Activated CD8-positive, alpha-beta memory T cell treated with anti-CD3 and anti-CD28 coated beads for 24 hours (primary cell): ENCODE data around the gene FAM13B.
"Not testable (repeated sequence)": the region's sequence is repeated elsewhere in the genome, so short reads cannot be mapped to it uniquely, and the experiment has no call there.

Experiments
- DNase-seq: peaks from one replicate; pipeline ENCODE4 v3.0.0-alpha.2; 2020

The FAM13B gene

DNA sequence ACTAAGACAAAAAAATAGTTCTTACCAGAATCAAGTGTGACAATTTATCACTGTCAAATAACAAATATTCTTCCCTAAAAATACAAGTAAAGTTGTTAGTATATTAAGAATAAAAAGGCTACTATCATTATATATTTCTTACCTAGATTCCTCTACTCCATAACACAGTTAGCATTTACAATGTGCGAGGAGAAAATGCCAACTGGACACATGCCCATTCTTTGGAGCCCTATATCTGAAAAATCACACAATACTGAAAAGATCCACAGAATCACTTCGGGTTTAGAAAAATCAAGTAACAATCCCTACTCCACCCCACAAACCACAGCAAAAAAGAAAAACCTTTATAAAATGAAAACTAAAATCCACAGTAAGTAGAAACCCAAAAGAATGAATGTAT is 72.7 kb downstream of the FAM13B start:
- no peak for DNase-seq

DNA sequence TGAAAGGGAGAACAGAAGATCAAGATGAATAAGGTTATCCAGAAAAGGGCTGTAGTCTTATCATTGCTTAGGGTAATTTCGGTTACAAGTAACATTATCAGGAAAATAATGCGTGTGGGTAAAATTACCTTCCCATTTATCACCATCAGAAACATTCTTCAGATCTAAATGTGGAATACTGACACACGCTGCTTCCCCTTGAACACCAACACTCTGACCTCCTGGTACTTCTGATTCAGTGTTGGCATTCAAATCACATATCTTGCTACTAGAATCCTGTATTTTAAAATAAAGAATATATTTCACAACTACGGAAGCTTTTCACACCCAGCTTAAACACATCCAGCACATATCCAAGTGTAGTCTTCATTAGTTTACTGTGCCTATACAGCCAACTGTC is 73.4 kb downstream of the FAM13B start:
- no peak for DNase-seq

DNA sequence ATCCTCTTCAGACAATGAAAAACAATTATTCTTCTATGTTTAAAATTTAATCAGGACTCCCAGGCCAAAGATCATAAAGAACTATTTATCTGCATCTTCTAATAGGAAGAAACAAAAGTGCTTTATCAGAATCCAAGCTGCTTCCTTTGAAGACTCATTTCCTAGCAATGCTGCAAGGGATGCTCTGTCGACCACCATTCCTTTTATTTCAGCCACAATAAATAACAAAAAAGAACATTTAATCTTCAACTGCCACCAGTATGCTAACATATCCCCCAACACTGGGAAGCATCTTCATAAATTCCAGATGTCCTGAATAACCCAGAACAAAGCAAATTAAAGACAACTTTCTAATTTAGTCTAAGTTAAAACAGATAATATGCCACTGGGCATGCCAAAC is 74.9 kb downstream of the FAM13B start:
- no peak for DNase-seq

- DNase-seq = no peak
Observed at GRCh38 chr5:137954131-137954879, 78.6 kb downstream of the FAM13B start.

DNA sequence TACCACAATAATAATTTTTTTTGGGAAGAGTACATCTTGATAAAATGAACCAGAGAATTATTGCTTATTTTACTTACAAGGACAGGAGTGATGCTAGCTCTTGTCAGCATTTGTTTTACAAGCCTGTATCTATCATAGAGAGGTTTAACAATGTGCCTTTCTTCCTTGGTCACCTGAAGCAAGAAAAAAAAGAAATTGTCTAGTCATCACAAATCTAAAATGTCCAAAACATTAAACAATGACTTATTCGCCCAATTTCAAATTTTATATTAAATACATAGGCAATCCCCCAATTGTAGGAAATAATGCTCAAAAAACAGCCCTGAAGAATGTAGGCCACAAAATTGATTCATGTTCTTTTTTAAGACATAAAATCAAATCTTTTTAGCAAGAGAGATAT is 87.1 kb downstream of the FAM13B start:
- no peak for DNase-seq

DNA sequence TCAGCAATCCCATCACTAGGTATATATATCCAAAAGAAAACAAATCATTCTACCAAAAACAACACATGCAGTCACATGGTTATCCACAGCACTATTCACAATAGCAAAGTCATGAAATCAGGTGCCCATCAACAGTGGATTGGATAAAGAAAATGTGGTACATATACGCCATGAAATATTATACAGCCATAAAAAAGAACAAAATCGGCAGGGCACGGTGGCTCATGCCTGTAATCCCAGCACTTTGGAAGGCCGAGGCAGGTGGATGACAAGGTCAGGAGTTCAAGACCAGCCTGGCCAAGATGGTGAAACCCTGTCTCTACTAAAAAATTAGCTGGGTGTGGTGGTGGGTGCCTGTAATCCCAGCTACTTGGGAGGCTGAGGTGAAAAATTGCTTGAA is 88.6 kb downstream of the FAM13B start:
- DNase-seq = not testable (repeated sequence)

GRCh38 chr5:137939331-137939730 is 93.5 kb downstream of the FAM13B start:
- no peak for DNase-seq

- no peak for DNase-seq
Observed at GRCh38 chr5:137938751-137939143, 94.1 kb downstream of the FAM13B start.

DNA sequence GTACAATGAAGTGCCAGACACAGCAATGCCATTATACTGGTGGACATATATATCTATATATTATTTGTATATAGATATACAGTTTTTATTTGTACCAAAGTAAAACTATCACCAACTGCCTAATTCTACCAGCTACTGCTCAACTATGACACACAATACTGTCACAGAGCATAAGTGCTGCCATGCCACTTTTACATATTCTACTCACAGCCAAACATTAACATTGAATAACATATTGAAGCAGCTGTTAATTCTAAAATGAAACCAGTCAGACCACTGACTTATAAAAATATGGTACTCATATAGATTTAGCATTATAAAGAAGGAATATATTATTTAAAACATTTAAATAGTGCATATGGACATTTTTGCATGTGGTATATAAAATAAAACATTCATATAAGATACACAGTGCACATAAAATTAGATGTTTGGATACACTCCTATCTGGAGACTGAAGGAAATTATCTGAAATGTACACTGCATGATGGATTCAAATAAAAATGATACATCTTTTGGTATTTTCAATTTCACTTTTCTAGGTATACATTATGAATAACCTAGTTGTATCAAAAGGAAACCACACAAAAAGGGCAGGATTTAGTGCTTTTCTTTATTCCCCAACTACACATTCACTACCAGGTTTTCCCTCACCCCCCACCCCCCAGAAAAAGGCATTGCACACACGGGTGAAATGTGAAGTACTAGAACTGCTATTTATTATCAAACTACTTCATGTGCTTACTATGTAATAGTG is 94.7 kb downstream of the FAM13B start:
- no peak for DNase-seq

DNA sequence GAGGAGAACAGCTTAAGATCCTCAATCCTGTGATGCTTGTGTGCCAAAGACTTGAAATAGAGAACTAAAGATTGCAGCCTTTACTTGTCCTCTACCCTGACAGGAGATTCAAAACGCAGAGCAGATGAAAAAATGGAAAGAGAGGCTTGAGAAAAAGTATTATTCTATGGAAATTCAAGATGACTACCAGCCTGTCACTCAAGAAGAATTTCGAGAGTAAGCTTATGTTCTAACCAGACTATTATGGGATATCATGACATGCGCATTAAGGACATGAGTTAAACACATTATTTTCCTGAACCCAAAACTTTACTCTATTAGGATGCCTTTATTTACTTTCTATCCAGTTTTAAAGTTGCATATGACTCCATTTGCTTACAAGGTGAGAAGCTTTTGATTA is 97.2 kb downstream of the FAM13B start:
- no peak for DNase-seq

DNA sequence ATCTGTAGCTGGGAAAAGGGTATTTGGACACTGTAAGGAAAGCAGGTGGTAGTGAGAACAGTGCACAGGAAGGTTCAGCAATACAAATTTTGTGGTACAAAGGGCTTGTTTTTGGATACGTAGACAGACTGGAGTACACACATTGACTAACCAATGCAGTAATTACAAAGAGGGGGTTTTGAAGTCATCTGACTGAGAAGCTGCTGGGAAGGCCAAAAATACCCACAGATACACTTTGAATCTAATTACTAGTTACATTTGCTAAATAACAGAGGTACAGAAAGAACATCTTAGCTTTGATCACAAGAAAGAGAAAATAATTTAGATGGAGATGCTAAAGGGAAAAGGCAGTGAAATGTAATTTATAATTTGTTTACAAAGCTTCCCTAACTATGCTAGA is 97.7 kb downstream of the FAM13B start:
- no peak for DNase-seq

- DNase-seq = no peak
Observed at GRCh38 chr5:137933491-137933911, 99.4 kb downstream of the FAM13B start.

DNA sequence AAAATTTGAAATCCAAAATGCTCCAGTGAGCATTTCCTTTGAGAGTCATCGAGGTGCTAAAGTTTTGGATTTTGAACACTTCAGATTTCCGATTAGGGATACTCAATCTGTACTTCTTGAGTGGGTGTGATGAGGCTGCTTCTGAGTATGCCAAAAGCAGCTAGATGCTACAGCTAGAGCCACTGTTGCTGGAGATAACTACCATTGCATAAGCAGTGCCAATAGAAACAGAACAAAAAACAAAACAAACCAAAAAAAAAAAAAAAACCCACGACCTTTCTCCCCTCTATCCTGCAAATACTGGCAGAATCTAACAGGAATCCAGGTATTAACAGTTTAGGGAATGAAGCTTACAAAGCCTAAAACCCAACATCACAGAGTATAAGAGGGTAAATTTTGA is 100.1 kb downstream of the FAM13B start:
- DNase-seq = no peak

GRCh38 chr5:137923856-137924255 is 109.0 kb downstream of the FAM13B start:
- DNase-seq = no peak

GRCh38 chr5:137921931-137922330 is 110.9 kb downstream of the FAM13B start:
- DNase-seq = no peak

GRCh38 chr5:137916923-137917322 is 116.0 kb downstream of the FAM13B start:
- no peak for DNase-seq

DNA sequence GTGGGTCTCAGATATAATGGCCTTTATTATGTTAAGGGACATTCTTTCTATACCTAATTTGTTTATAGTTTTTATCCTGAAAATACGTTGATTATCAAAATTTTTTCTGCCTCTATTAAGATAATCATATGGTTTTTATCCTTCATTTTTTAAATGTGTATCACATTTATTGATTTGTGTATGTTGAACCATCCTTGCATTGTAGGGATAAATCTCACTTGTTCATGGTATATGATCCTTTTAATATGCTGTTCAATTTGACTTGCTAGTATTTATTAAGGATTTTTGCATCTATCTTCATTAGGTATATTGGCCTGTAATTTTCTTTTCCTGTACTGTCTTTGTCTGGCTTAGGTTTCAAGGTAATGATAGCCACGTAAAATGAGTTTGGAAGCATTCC is 118.1 kb downstream of the FAM13B start:
- no peak for DNase-seq

- no peak for DNase-seq
Observed at GRCh38 chr5:137902408-137903133, 130.3 kb downstream of the FAM13B start.

DNA sequence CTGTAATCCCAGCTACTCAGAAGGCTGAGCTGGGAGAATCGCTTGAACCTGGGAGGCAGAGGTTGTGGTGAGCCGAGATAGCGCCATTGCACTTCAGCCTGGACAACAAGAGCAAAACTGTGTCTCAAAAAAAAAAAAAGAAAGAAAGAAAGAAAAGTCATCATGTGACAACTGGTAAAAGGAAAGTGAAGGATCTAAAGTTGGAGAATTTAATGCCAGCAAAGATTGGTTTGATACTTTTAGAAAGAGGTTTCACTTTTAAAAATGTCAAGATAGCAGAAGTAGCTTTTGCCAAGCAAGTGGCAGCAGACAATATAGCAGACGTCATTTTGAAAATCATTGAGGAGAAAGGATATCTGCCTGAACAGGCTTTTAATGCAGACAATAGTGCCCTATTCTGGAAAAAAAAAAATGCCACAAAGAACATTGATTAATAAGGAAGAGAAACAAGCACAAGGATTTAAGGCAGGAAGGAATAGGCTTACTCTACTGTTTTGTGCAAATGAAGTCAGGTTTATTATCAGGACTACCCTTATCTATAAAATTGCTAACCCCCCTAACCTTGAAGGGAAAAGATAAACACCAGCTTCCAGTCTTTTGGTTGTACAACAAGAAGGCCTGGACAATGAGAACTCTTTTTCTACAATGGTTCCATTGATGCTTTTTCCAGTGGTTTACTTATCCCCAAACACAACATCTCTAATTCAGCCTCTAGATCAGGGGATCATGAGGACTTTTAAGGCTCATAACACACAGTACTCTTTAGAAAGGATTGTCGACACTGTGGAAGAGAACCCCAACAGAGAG is 131.7 kb downstream of the FAM13B start:
- no peak for DNase-seq

- no peak for DNase-seq
Observed at GRCh38 chr5:137899493-137899892, 133.4 kb downstream of the FAM13B start.

- DNase-seq = no peak
Observed at GRCh38 chr5:137896560-137896959, 136.3 kb downstream of the FAM13B start.

GRCh38 chr5:137894586-137894985 is 138.3 kb downstream of the FAM13B start:
- DNase-seq = no peak

DNA sequence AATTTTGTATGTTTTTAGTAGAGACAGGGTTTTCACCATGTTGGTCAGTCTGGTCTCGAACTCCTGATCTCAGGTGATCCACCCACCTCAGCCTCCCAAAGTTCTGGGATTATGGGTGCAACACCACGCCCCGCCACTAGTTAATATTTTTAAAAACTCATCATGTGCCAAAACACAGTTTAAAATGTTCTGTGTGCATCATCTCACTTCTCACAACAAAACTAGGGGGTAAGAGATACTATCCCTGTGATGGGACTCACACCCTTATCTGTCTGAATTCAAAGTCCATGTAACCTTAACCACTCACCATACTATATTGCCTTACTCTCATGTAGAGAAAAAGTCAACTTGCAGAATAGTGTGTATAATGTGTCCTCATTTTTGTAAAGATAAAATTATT is 141.0 kb downstream of the FAM13B start:
- no peak for DNase-seq
